Subcutaneous adipose tissue (tissue), 4 donors: Measurements from ENCODE around the gene WDR89. TPM values are rescaled to one million over a fixed set of nuclear protein-coding genes. Genes with fewer than 3 reads are reported as not detected.

Experiments used
- total RNA-seq, 4 donors: library from RNA; depleted of rRNA; stranded (reverse); fragments of >200 nt; gene quantifications; one replicate each; pipeline ENCODE4 v1.1.0, GENCODE V29; 2016
- TF ChIP-seq, protein P1 (sequence below): fragments of 450-650 bp; IDR thresholded peaks from one replicate; pipeline ENCODE4 v1.5.1; 2016; ENCODE audit warnings: low read depth, mild to moderate bottlenecking, control low read depth, antibody characterized with exemption, moderate library complexity

WDR89 gene
- total RNA-seq, 4 donors from 2014 or later: 4.1 to 12.4 (median 5.8) TPM

DNA sequence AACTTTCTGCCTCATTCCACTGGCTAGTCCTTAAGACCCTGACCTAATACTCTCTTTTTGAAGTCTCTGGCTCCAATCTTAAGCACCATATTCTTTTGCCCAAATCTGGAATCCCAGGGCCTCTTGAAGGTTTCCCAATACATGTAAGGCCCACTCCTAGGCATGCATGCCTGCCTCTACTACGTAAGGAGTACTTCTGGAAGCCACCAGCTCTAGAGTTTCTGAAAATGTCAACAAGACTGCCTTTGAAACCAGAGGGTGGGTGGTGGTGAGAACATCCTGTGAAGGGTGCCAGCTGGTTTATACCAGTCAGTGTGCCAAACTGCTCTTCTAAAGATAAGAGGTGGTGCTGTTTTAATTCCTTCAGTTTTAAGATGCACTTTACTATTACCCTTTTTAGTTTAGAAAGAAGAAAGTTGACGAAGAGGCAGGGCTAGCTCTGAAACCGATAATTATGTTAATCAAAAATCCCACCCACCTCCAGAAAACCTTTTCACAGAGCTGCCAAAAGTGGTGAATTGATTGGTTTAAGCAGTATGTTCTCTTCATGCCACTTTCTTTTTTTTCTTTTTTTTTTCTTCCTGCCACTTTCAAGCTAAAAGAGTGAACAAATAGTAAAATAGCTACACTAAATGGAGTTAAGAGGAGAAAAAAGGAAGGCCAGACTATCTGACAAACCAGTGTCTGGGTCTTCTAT, 8.7 kb upstream of the WDR89 start:
- TF ChIP-seq, protein P1, sequence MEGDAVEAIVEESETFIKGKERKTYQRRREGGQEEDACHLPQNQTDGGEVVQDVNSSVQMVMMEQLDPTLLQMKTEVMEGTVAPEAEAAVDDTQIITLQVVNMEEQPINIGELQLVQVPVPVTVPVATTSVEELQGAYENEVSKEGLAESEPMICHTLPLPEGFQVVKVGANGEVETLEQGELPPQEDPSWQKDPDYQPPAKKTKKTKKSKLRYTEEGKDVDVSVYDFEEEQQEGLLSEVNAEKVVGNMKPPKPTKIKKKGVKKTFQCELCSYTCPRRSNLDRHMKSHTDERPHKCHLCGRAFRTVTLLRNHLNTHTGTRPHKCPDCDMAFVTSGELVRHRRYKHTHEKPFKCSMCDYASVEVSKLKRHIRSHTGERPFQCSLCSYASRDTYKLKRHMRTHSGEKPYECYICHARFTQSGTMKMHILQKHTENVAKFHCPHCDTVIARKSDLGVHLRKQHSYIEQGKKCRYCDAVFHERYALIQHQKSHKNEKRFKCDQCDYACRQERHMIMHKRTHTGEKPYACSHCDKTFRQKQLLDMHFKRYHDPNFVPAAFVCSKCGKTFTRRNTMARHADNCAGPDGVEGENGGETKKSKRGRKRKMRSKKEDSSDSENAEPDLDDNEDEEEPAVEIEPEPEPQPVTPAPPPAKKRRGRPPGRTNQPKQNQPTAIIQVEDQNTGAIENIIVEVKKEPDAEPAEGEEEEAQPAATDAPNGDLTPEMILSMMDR: no peak

DNA sequence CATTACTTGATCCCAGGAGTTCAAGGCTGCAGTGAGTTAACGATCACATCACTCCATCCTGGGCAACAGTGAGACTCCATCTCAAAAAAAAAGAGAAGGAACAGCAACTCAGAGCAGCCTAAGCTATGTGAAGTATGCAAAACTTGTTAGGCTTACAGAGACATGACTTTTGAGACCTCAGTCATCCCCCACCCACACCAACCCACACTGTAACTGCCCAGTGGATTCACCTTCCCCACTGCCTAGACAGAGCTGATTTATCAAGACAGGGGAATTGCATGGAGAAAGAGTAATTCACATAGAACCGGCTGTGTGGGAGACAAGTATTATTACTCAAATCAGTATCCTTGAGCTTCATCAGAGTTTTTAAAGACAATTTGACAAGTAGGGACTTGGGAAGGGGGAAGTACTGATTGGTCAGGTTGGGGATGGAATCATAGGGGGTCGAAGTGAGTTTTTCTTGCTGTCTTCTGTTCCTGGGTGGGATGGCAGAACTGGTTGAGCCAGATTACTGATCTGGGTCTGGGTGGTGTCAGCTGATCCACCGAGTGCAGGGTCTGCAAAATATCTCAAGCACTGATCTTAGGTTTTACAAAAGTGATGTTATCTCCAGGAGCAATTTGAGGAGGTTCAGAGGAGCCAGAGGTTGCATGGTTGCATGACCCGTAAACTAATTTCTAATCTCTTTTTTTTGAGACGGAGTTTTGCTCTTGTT, 6.2 kb upstream of the WDR89 start:
- TF ChIP-seq, protein P1: no peak

DNA sequence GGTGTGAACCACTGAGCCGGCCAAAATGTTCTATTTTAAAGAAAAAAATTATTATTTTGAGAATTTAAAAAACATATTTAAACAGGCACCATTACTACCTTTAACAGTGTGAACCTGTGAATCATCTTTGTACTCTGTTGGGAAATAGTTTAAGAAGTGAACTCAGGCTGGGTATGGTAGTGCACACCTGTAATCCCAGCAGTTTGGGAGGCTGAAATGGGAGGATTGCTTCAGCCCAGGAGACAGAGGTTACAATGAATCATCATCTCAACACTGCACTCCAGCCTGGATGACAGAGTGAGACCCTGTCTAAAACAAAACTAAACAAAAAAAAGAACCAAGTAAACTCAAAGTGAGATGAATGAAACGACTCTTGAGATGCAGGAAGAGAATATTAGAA, 3.1 kb upstream of the WDR89 start:
- TF ChIP-seq, protein P1: no peak

DNA sequence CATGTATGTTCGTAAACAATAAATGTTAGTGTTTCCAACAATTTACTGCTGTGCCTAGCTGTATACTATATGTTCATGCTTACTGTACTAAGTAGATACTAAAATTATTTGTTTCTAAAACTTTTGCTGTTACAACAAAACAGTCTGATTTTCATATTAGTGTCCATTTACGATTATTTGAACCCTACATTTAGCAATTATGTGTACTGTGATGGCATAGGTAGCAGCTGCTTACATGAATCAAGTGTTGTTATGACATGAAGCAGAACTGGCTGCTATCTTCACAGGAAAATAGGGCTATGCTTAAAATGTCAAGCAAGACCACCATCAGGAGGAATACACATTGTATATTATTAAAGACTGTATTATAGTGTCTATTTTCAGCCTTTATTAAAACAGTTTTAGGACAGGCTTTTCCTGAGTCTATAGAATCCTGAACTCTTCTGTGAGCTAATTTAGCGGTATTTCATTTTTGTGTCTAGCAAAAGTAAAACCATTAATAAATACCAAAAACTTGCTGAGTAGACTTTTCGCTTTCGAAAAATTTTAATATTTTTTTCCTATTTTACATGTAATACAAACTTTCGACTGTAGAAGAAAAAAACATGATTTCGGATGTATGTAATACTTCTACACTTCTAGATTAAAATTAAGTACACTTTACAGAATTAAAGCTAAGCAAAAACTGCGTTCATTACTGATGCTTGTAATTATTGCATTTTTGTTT, 1.1 kb upstream of the WDR89 start:
- TF ChIP-seq, protein P1: no peak

DNA sequence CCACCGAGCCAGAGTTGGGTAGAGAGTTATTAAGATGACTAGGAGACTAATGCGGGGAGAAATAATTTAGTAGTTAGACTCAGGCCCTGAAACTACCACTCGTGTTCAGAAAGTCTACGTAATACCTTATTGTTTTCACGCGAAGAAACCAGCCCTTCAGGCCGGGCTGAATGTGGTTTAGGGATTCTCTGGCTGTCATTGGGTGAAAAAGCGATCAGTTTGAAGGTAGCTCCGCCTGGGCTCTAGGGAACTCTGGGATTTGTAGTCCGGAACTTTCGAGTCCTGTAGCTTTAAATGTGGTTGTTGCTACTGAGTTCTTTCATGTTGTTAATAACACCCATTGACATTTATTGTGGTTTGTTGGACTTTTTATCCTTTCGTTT, 549 bp upstream of the WDR89 start:
- TF ChIP-seq, protein P1: no peak

DNA sequence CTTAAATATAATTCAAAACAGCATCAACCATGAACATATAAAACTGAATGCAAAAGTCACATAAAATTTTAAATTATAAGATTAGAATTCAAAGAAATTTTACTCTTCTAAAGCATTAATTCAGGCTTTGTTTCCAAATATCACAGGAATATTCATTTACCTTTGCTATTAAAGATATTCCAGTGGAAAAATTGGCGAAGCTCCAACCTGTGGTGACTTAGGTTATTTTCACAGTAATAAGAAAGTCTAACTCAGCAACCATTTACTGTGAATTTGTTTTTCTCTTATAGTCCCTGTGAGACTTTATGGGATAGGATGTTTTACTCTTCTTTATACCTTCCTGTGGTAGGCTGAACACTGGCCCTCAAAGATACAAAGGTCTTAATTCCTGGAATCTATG, 3.2 kb downstream of the WDR89 start:
- TF ChIP-seq, protein P1: no peak

DNA sequence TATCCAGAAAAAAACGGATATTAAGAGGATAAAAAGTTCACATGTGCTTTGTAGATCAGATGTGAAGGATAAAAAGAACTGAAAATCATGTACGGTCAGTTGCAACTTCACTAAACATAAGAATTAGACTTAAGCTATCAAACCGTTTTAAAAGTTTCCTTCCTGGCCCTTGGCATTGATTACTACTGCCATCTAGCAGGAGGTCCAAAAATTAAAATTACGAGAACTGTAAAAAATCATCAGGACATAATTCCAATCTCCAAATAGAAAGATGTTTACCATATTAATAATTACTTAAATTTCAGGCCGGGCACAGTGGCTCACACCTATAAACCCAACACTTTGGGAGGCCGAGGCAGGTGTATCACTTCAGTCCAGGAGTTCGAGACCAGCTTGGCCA, 7.9 kb downstream of the WDR89 start:
- TF ChIP-seq, protein P1: no peak
